GM12874 (cell line): ENCODE results near the gene ASIC3.
A peak's percentile ranks its signal among the peaks of the same experiment; 100 is the strongest.

Experiments
- TF ChIP-seq, protein P1 (sequence below): IDR thresholded peaks from 2 replicates; pipeline ENCODE4 v1.5.1; 2011; ENCODE audit warnings: low read depth, mild to moderate bottlenecking, control low read depth, low read length, moderate library complexity; ENCODE audit not compliant: insufficient read depth

The ASIC3 gene

DNA sequence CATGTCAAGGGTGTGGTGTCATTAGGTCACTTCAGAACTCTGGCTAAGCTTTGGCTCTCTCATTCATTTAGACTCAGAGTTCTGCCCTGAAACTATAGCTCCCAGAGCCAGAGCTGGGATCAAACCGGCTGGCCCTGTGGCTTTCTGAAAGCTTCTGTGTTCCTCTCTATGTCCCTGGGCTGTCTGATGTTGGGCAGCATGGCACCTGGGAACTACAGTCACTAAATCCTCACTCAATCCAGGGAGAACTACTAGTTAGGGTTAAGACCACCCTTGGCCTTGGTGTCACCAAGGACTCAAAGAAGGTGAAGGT is 37.3 kb upstream of the ASIC3 start:
- TF ChIP-seq, protein P1, sequence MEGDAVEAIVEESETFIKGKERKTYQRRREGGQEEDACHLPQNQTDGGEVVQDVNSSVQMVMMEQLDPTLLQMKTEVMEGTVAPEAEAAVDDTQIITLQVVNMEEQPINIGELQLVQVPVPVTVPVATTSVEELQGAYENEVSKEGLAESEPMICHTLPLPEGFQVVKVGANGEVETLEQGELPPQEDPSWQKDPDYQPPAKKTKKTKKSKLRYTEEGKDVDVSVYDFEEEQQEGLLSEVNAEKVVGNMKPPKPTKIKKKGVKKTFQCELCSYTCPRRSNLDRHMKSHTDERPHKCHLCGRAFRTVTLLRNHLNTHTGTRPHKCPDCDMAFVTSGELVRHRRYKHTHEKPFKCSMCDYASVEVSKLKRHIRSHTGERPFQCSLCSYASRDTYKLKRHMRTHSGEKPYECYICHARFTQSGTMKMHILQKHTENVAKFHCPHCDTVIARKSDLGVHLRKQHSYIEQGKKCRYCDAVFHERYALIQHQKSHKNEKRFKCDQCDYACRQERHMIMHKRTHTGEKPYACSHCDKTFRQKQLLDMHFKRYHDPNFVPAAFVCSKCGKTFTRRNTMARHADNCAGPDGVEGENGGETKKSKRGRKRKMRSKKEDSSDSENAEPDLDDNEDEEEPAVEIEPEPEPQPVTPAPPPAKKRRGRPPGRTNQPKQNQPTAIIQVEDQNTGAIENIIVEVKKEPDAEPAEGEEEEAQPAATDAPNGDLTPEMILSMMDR = no peak

DNA sequence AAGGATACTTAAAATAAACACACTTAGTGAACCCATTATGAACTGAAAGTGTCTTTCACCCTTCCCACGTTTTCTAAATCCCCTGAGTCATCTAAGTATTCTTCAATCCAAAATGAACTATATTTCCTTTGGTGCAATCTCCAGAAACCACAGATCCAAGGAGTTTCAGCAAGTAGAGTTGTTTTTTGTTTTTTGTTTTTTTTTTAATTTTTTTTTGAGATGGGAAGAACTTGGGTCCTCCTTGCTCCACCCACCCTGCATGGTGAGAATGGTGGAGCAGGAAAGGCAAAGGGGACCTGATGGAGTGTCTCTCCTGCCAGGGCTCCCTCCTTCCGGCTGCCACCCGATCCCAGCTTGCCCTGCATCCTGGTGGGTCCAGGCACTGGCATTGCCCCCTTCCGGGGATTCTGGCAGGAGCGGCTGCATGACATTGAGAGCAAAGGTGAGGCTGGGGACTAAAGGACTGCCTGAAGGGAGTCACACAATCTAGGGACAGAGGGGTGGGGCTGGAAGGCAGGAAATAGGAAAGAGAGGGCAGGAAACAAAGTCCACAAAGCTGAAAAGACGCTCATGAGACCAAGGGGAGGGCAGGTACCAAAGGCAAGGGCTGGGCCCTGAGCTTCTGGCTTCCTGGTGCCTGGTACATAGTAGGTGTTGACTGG is 36.2 kb upstream of the ASIC3 start:
- TF ChIP-seq, protein P1 = no peak

DNA sequence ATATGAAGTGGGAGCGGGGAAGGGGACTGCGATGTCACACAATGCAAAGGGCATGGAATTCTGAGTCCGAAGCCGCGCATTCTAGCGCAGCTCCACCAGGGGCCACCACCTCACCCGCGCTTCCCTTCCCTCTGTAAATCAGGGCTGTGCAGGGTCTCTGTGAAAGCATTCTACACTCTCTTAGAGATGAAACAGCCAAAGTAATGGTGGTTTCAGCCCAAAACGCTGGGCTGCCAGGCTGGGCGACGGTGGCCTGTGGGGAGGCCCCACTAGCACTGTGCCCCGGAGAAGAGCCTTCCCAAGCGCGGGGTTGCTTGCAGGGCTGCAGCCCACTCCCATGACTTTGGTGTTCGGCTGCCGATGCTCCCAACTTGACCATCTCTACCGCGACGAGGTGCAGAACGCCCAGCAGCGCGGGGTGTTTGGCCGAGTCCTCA is 35.4 kb upstream of the ASIC3 start:
- TF ChIP-seq, protein P1 = 0 out of 2 replicates have a peak, but pooled peaks have one; percentile 12

DNA sequence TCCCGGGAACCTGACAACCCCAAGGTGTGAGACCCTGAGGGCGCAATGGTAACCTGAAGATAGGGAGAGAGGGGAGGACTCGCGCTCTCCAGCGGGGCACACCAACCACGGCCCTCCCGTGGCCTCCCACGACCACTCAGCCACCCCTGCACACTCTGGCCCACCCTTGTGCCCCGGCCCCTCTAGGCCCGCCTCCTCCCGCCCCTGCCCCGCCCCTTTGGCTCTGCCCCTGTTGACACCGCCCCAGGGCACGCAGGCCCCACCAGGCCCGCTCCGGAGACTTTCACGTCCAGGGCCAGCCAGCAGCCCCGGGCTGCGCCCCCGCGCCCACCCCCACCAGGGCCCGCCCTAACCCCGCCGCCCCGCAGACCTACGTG is 35.0 kb upstream of the ASIC3 start:
- TF ChIP-seq, protein P1 = no peak

DNA sequence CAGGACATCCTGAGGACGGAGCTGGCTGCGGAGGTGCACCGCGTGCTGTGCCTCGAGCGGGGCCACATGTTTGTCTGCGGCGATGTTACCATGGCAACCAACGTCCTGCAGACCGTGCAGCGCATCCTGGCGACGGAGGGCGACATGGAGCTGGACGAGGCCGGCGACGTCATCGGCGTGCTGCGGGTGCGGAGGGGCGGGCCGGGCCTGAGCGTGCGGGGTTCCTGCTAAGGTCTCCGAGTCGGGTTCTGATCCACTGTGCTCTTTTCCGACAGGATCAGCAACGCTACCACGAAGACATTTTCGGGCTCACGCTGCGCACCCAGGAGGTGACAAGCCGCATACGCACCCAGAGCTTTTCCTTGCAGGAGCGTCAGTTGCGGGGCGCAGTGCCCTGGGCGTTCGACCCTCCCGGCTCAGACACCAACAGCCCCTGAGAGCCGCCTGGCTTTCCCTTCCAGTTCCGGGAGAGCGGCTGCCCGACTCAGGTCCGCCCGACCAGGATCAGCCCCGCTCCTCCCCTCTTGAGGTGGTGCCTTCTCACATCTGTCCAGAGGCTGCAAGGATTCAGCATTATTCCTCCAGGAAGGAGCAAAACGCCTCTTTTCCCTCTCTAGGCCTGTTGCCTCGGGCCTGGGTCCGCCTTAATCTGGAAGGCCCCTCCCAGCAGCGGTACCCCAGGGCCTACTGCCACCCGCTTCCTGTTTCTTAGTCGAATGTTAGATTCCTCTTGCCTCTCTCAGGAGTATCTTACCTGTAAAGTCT is 34.4 kb upstream of the ASIC3 start:
- TF ChIP-seq, protein P1 = no peak

DNA sequence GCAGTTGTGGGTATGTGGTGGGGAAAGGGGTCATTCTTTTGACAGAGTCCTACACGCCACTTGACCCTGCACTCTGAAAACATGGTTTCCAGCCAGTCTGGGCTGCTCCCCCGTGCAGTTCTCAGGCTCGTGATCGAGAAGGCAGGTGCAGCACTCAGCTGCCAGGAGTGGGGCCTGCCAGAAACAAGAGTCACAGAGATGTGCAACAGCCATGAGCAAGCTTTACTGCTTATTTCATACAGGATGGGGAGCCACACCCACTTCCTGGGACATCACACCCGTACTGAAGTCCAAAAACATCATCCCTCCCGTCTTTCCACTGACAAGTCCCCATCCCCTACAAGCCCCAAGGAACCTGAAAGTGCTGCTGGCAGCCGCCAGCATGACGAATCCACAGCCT is 33.4 kb upstream of the ASIC3 start:
- TF ChIP-seq, protein P1 = no peak

DNA sequence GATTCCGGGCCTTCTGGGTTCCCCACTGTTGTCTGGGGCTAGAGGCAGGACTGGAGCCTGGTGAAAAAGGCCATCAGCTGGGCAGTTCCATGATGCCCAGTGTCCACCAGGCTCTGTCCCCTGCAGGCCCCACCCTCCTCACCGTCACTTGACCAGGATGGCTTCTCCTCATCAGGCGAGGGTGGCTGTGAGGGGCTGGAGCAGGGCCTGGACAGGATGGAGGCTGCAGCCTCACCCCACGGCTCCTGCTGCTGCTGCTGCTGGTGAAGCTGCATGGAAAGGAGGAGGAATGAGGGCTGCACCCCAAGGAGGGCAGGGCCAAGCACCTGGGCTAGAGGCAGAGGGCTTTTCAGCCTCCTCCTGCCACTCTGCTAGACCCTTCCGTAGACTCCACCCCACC is 32.4 kb upstream of the ASIC3 start:
- TF ChIP-seq, protein P1 = no peak
